IPS-18c (cell line): ENCODE results near the gene AIG1.
"Not testable (repeated sequence)": the region's sequence is repeated elsewhere in the genome, so short reads cannot be mapped to it uniquely, and the experiment has no call there.

ENCODE experiments used
- H3K4me3 ChIP-seq: 2 replicates; pipeline ENCODE4 v1.7.0; 2013; ENCODE audit warnings: low read depth, mild to moderate bottlenecking, low read length, moderate library complexity; ENCODE audit not compliant: insufficient read depth
- H3K9me3 ChIP-seq: one replicate; pipeline ENCODE4 v1.6.1; 2013; ENCODE audit warnings: mild to moderate bottlenecking, low read length, moderate library complexity; ENCODE audit not compliant: control insufficient read depth, insufficient read depth

The AIG1 gene

DNA sequence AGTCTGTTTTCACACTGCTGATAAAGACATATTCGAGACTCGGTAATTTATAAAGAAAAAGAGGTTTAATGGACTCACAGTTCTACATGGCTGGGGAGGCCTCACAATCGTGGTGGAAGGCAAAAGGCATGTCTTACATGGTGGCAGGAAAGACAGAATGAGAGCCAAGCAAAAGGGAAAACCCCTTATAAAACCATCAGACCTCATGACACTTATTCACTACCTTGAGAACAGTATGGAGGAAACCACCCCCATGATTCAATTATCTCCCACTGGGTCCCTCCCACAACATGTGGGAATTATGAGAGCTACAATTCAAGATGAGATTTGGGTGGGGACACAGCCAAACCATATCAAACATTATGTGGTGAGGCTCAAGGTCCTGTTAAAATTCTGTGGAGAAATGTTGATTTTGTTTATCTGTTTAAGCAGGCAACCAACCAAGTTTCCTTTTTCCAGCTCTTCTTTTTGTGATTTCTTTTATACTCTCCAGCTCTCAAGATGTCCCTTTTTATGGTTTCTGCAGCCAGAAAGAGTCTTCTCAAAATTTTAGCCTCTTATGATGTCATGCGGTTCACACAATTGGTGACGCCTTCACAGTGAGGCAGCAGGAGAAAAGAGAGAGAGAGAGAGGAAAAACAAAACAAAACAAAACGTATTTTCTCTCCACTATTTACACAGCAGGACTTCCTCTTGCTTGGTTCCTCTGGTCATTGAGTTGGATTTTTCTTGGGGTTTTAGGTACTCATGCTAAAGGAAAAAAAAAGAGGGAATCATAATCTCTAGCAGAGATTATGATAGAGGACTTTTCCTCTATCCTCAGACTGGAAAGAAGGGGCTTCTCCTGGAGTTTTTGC, 18.0 kb downstream of the AIG1 start:
- no peak overlapping the region for H3K4me3 ChIP-seq
- no peaks in the 10 kb centered on the region for H3K9me3 ChIP-seq

DNA sequence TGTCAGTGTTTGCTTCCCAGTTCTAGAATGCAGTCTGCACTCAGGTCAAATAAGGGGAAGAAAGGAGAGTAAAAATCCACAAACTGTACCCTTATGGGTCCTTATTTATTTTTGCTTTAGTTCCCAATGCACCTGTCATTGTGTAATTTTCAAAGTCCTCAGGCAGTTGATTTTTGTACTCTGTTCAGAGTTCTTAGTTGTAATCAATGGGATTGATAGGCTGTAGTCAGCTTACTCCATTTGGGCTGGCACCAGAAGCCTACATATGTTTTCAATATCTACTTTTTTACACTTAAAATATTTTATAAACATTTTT, 18.6 kb downstream of the AIG1 start:
- H3K4me3 ChIP-seq = no peak overlapping the region
- no peaks in the 10 kb centered on the region for H3K9me3 ChIP-seq

DNA sequence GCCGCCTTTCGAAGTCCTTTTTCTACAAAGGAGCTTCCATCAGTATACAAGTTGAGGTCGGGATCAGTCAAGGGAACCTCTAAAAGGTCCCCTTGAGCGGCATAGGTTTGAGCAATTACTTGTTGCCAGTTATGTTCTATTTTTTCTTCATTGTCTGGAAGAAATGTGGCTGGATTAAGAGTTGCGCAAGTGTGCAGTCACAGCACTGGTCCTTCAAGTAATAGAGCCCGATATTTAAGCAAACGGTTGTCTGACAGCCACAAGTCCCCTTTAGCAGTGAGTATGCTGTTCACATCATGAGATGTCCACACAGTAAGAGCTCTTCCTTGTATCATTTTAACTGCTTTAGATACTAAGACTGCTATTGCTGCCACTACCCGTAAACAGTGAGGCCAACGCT, 21.6 kb downstream of the AIG1 start:
- H3K4me3 ChIP-seq, H3K9me3 ChIP-seq: not testable (repeated sequence)

DNA sequence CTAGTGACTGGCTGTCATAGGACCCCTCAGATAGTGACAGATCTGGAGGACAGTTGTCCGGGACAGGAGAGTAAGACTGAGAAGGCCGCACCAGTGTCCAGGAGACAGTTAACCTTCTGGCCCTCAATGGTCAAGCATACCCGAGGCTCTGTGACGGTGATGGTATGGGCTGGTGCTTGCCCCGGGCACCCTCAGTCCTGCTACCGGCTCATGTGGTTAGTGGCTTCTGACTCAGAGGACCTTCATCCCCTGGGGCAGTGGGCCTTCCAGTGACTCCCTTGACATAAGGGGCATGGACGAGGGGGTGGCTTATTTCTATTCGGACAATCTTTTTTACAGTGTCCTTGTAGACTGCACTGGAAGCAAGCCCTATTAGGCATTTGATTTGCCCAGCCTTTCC, 23.3 kb downstream of the AIG1 start:
- not testable (repeated sequence) for H3K4me3 ChIP-seq

DNA sequence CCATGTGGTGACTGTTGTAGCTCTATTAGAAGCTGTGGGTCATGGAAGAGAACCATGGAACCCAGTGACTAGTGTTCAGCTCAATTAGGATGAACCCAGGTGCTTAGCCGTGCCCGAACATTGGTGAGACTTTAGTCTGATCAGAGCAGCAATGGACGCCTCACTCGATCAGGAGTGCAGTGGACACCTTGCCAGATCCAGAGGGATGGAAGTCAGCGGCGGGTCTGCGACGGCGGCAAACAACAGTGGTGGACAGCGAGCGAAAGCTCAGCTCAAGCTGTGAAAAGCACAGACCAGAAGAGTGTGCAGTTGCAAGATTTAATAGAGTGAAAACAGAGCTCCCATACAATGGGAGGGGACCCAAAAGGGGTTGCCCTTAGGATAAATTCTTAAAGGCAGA, 26.6 kb downstream of the AIG1 start:
- not testable (repeated sequence) for H3K4me3 ChIP-seq, H3K9me3 ChIP-seq

More for the DNA sequence above, 23.3 kb downstream of the AIG1 start:
- not testable (repeated sequence) for H3K9me3 ChIP-seq

DNA sequence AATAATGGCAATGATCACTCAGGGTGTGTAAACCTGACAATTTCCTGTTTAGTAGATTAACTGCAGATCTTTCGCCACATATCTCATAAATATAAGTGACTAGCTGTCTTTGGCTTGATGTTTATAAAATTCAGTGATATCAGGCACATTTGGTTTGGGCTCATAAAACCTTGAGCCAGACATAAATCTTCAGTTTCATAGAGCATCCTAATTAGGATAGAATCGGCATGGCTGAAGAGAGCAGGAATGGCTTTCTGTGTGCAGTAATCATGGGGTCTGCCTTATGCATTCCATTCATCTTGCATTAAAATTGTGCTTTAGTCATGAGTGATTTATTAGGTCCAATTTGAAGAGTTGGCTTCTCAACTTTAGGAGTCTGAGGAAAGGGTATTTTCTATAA, 27.2 kb downstream of the AIG1 start:
- Histone ChIP-seq H3K9me3 (no peaks in the 10 kb centered on the region), H3K4me3 (no peak overlapping the region)

DNA sequence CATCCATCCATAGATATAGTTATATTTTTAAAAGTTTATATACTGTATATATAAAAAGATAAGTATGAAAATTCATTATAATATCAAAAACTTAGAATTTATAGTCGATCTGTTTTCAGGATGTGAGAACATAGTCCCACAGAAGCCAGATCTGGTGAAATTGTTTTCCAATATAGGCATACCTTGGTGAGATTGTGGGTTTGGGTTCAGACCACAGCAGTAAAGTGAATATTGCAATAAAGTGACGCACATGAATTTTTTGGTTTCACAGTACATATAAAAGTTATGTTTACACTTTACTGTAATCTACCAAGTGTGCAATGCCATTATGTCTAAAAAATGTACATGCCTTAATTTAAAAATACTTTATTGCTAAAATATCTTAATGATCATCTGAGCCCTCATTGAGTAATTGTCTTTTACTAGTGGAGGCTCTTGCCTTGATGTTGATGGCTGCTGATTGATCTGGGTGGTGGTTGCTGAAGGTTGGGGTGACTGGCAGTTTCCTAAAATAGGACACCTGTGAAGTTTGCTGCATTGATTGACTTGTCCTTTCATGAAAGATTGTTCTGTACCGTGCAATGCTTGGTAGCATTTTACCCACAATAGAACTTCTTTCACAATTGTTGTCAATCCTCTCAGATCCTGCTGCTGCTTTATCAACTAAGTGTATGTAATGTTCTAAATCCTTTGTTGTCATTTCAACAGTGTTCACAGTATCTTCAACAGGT, 29.8 kb downstream of the AIG1 start:
- H3K9me3 ChIP-seq = no peaks in the 10 kb centered on the region
- H3K4me3 ChIP-seq = no peak overlapping the region

DNA sequence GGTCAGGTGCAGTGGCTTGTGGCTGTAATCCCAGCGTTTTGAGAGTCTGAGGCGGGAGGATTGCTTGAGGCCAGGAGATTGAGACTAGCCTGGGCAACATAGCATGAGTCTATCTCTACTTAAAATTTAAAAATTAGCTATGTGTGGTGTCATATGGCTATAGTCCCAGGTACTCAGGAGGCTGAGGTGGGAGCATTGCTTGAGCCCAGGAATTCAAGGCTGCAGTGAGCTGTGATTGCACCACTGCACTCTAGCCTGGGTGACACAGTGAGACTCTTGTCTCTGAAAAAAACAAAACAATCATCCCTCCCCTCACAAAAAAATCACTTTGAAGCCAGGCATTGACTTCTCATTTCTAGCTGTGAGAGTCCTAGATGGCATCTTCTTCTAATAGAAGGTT, 32.1 kb downstream of the AIG1 start:
- Histone ChIP-seq H3K4me3 (no peak overlapping the region), H3K9me3 (no peaks in the 10 kb centered on the region)

DNA sequence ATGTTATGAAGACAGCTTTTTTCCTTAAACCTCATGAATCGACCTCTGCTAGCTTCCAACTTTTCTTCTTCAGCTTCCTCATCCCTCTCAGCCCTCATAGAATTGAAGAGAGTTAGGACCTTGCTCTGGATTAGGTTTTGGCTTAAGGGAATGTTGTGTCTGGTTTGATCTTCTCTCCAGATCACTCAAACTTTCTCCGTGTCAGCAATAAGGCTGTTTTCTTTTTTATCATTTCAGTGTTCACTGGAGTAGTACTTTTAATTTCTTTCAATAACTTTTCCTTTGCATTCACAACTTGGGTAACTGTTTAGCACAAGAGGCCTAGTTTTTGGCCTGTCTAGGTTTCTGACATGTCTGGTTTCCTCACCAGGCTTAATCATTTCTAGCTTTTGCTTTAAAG, 32.6 kb downstream of the AIG1 start:
- H3K9me3 ChIP-seq = no peaks in the 10 kb centered on the region
- H3K4me3 ChIP-seq = no peak overlapping the region

DNA sequence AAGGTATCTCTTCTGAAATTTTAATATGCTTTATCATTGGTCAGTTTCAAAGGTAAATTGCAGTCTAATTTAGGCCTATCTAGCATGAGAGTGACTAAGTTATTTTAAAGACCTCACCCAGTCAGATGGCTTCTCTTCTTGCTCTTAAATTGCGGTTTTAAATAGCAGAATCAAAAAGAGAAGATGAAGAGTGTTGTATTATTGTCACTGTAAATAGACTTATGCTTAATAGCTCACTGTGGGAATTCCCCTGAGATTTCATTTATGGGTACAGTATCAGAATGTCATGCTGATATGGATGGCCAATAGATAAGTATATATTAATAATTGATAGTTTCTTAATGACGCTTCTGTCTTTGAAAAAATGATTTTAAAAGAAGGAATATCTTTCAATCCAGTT, 35.7 kb downstream of the AIG1 start:
- Histone ChIP-seq H3K9me3 (no peaks in the 10 kb centered on the region), H3K4me3 (no peak overlapping the region)

DNA sequence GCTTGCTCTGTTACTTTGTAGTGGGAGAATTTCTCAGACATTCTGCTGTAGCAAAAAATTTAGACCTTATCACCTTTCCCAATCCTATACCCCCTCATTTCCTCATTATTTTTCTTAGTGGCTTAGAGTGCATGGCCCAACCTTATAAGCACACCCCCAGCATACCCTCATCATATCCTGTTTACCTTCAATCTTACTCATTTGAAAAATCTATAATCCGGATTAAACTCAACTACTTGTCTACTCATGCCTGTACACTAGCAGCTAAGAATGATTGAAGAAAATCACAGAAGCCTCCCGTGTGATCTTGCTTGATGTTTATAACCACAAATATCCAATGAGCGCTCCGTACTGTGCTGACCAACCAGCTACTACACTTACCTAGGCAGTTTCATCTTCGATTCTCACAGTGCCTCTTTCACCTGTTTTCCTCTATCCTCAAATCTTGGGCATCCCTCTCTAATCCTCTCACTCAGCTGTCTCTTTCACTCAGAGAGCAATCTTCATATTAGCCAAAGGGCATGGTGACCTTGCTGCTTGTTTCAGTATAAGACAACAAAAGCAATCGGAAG, 36.6 kb downstream of the AIG1 start:
- Histone ChIP-seq H3K4me3 (no peak overlapping the region), H3K9me3 (no peaks in the 10 kb centered on the region)

DNA sequence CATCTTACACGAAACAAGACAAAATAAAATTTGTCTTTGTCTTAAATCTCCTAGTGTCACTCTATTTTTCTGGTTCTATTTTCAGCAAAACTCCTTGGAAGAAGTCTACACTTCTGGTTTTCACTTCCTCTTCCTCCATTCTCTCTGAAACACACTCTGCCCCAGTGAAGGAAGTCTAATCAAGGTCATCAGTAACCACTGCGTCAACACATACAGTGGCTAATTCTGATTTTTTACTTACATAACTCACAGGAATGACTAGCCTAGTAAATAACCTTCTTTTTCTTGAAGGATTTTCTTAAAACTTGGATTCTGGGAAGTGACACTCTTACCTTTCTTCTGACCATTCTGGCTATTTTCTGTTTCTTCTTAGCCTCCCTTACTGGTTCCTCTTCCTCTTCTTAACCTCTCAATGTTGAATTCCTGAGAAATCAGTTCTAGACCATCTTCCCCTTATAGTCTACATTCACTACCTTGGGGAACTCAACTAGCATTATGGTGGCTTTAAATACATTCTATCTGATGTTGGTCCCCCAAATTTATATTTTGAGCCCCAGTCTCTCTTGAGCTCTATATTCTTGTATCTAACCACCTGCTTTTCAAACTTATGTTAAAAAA, 37.5 kb downstream of the AIG1 start:
- H3K4me3 ChIP-seq = no peak overlapping the region
- no peaks in the 10 kb centered on the region for H3K9me3 ChIP-seq

DNA sequence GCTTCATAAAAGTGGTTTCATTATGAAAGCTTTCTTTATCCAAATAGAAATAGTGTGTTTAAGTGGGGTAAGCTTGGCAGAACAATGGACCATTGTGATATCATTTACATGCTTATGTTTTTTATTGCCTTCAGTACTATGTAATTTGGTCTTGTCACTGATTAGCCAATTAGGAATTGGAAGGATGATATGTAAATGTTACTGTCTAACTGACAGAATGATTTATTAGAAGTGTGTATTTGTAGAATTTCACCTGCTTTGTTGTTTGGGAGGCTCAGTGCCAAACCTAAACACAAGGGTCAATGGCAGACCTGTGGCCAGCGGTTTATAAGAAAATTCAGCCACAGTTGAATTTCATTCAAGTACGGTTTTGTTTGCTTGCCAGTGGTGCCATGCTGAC, 39.0 kb downstream of the AIG1 start:
- H3K4me3 ChIP-seq = no peak overlapping the region
- no peaks in the 10 kb centered on the region for H3K9me3 ChIP-seq

DNA sequence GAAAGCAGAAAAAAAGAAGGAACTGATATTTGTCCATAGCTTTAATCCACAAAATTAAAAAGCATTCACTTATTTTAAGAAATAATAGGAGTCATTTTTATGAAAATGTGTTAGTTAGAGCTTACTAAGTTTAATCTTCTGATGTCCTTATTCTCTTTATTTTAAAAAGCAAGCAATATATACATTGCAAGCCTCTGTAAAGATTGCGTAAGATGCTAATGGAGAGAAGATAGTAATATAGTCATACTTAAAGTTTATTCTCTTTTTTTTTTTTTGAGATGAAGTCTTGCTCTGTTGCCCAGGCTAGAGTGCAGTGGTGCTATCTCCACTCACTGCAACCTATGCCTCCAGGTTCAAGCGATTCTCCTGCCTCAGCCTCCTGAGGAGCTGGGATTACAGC, 39.7 kb downstream of the AIG1 start:
- no peaks in the 10 kb centered on the region for H3K9me3 ChIP-seq
- no peak overlapping the region for H3K4me3 ChIP-seq

DNA sequence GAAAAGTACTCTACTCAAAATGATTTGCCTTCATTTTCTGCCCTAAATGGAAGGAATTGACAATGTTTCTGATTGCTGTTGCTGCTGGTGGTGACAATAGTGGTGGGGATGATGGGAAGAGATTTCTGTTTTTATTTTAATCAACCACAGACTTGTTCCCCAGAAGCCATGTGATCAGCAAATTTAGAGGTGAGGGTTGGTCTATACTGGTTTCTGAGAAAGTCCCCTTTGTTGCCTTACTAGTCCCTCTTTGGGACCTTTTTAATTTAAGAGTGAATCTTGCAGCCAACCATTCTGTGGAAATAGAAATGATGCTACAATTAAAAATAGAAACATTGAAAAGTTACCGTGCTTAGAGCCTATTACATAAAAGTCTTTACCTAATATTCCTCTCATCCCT, 43.2 kb downstream of the AIG1 start:
- H3K4me3 ChIP-seq = no peak overlapping the region
- H3K9me3 ChIP-seq = no peaks in the 10 kb centered on the region

DNA sequence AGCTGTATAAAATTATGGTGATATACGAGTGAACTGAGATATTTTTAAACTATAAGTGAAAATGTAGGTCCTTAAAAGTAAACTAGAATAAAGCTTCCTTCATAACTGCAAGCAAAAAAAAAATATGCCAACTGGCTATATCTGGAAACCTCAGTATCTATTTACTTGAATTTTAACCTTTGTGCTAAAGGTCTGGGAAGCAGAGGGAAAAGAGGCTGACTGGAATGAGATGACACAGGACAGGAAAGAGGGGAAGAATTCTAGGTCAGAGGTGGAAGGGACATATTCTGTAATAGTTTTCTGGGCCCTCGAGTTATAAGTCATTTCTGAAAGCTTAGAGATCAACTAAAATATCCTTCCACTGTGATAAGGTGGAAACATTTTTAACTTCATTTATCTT, 46.8 kb downstream of the AIG1 start:
- no peak overlapping the region for H3K4me3 ChIP-seq
- no peaks in the 10 kb centered on the region for H3K9me3 ChIP-seq

DNA sequence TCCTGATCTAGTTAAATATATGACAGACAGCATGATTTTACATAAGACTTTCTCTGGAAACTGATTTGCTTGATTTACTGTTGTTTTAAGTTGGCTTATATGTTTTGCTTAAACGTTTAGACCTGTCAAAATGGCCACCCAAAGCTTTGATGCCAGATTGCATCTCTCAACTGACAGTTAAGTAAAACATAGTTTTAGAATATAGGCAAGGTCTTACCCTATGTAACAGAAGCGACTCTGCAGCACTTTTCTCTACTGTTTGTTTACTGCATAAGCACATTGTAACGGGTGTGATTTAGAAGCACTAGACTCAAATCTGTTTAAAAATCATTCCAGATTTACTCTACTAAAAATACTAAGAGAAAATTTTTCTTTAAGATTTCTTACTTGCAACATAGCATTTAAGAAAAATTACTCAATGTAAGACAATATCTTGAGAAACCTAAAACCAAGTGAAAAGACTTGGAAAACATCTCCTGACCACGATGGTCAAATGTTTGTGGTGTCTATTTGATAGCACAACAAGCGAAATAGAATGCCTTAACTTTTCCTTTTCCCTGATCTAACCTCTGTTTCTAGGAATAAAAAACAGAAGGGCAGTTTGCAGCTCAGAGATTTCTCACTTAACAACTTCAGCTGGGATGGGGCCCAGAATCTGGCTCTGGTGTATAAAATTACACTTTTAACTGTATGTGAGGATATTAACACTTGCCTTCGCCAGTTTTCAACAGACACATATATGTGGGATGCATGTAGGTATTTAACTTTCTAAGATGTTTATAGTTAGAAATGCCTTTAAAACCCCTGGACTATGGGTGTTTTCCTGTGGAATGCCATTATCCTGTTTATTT, 47.4 kb downstream of the AIG1 start:
- Histone ChIP-seq H3K9me3 (no peaks in the 10 kb centered on the region), H3K4me3 (no peak overlapping the region)
